HS-27A (cell line): ENCODE measurements around the gene NFKBIL1.

Experiments
- DNase-seq: peaks from one replicate; pipeline ENCODE4 v3.0.0-alpha.2; 2012; ENCODE audit warnings: low read depth, missing footprints

Gene NFKBIL1

DNA sequence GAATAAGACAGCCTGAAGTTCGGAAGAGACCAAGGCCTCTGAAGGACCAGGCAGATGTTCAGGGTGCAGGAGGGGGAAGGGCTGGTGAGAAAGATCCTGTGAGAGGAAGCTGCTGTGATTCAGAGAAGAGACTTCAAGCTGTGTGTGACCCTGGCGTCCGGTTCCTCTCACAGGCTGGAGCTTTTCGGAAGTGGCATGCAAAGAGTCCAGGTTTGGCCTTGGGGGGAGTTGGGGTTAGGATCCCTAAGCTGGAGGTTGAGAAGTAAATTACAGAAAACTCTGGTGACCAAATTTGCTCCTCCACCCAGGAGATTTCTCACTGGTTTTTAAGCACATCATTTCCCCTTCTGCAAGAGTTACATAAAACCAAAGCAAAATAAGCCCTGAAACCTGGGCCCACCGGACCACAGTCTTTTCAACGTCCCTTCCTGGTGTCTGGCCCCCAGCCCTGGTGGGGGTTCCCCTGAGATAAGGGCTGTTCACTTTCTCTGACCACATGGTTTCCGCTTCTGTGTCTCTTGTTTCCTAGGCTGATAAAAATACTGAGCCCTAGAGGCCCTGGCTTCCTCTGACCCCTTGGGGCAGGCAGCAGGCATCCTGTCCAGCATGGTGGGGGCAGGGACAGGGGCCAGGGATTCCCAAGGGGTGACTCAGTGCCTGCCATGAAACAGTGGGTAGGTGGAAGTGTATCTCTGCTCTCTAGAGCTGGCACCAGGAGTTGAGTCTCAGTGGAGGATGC is 12.7 kb downstream of the NFKBIL1 start:
- DNase-seq = peak; percentile 76

DNA sequence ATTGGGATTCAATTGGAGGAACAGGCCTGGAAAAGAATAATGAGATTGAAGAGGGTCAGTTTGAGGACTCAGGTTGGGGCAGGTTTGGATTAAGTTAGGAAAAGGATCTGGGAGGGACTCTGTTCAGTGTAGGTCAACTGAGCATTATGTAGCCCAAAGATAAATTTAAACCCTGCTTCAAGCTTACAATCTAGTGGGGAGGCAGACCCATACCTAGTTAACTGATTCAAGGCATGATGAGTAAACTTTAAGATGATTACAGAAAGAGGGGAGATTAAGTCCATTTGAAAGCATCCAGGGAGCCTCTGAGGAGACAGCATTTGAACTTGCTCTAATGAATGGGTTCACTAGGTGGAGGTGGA is 13.3 kb downstream of the NFKBIL1 start:
- no peak for DNase-seq

DNA sequence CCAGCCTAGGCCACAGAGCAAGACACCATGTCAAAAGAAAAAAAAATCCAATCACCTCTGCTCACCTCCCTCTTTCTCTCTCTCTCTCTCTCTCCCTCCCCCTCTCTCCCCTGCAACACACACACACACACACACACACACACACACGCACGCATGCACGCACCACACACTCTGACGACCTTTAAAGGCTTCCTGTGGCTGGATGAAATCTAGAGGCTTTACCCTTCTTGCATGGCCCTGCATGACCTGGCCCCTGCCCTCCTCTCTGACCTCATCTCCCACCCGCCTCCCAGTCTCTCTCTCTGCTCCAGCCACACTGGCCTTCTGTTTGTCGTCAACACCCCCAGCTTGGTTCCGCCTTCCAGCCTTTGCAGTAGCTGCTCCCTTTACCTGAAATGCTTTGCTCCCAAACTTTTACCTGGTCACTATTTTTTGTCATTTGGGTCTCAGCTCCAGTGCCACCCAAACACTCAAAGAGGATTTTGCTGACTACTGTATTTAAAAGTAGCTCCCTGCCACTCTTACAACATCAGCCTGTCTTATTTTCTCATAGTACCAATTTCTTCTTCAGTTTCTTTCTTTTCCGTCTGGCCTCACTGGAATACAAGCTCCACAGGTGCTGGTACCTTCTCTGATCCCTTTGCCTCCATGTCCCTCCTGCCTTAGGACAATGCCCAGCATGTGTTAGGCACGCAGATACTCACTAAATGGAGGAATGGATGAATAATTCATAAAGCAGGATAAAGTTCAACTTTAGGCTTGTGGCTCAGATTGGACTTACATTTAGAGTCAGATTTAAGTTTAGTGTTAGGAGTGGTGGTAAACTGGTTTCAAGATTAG is 20.3 kb downstream of the NFKBIL1 start:
- DNase-seq = no peak

DNA sequence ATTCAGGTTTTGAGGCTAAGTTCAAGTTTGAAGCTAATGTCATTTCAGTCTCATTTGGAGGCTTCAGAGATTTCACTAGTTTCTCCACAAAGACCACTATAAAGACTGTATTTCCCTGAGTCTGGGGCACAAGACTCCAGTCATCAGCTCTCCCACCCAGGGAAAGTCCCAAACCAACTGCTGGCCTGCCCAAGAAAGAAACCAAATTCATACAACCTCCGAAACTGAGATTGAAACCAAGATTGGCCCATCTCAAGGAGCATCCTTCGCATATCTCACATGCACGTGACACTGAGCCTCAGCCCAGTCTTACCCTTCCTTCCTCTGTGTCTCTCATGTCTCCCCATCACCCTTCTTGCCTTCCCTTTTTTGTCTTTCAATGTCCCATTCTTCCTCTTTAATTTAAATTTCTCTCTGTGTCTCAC is 21.1 kb downstream of the NFKBIL1 start:
- no peak for DNase-seq

DNA sequence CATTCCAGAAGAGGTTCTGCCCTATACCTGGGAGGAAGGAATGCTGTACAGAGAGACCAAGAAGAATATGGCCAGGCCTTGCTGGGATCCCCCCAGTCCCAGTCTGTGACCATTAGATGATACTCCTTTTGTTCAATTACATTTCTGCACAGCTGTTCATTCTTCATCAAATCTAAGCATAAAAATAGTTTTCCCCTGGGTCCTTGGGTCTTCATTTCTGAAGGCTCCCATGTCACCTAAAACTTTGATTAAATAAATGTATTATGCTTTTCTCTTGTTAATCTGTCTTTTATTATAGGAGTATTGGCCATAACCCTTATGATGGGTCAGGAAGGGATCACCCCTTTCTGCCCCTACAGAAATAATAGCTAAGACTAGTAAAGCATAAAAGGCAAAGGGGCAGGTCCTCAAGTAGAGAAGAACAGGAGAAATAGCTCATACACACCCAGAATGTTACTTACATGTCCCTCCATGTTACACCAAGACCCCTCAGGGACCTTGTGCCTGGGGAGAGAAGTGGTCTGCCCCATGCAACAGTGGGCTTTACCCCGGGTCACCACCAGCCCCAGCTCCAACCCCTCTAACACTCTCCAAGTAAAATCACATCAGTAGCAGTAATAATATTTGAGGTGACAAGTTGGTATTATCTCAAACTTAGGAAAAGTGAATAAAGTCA is 22.6 kb downstream of the NFKBIL1 start:
- DNase-seq = no peak

DNA sequence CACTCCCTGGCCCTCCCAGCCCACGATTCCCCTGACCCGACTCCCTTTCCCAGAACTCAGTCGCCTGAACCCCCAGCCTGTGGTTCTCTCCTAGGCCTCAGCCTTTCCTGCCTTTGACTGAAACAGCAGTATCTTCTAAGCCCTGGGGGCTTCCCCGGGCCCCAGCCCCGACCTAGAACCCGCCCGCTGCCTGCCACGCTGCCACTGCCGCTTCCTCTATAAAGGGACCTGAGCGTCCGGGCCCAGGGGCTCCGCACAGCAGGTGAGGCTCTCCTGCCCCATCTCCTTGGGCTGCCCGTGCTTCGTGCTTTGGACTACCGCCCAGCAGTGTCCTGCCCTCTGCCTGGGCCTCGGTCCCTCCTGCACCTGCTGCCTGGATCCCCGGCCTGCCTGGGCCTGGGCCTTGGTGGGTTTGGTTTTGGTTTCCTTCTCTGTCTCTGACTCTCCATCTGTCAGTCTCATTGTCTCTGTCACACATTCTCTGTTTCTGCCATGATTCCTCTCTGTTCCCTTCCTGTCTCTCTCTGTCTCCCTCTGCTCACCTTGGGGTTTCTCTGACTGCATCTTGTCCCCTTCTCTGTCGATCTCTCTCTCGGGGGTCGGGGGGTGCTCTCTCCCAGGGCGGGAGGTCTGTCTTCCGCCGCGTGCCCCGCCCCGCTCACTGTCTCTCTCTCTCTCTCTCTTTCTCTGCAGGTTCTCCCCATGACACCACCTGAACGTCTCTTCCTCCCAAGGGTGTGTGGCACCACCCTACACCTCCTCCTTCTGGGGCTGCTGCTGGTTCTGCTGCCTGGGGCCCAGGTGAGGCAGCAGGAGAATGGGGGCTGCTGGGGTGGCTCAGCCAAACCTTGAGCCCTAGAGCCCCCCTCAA is 24.9 kb downstream of the NFKBIL1 start, which contains the start of gene LTA:
Gene LTA (plus strand): TSS at position 249 of the 871 bp plus-strand sequence. CDS start 454 bp downstream, at position 703.
- no peak for DNase-seq

DNA sequence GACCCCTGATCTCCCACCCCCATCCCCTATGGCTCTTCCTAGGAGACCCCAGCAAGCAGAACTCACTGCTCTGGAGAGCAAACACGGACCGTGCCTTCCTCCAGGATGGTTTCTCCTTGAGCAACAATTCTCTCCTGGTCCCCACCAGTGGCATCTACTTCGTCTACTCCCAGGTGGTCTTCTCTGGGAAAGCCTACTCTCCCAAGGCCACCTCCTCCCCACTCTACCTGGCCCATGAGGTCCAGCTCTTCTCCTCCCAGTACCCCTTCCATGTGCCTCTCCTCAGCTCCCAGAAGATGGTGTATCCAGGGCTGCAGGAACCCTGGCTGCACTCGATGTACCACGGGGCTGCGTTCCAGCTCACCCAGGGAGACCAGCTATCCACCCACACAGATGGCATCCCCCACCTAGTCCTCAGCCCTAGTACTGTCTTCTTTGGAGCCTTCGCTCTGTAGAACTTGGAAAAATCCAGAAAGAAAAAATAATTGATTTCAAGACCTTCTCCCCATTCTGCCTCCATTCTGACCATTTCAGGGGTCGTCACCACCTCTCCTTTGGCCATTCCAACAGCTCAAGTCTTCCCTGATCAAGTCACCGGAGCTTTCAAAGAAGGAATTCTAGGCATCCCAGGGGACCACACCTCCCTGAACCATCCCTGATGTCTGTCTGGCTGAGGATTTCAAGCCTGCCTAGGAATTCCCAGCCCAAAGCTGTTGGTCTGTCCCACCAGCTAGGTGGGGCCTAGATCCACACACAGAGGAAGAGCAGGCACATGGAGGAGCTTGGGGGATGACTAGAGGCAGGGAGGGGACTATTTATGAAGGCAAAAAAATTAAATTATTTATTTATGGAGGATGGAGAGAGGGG is 26.1 kb downstream of the NFKBIL1 start:
- DNase-seq = no peak

DNA sequence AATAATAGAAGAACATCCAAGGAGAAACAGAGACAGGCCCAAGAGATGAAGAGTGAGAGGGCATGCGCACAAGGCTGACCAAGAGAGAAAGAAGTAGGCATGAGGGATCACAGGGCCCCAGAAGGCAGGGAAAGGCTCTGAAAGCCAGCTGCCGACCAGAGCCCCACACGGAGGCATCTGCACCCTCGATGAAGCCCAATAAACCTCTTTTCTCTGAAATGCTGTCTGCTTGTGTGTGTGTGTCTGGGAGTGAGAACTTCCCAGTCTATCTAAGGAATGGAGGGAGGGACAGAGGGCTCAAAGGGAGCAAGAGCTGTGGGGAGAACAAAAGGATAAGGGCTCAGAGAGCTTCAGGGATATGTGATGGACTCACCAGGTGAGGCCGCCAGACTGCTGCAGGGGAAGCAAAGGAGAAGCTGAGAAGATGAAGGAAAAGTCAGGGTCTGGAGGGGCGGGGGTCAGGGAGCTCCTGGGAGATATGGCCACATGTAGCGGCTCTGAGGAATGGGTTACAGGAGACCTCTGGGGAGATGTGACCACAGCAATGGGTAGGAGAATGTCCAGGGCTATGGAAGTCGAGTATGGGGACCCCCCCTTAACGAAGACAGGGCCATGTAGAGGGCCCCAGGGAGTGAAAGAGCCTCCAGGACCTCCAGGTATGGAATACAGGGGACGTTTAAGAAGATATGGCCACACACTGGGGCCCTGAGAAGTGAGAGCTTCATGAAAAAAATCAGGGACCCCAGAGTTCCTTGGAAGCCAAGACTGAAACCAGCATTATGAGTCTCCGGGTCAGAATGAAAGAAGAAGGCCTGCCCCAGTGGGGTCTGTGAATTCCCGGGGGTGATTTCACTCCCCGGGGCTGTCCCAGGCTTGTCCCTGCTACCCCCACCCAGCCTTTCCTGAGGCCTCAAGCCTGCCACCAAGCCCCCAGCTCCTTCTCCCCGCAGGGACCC is 27.0 kb downstream of the NFKBIL1 start:
- DNase-seq = no peak

DNA sequence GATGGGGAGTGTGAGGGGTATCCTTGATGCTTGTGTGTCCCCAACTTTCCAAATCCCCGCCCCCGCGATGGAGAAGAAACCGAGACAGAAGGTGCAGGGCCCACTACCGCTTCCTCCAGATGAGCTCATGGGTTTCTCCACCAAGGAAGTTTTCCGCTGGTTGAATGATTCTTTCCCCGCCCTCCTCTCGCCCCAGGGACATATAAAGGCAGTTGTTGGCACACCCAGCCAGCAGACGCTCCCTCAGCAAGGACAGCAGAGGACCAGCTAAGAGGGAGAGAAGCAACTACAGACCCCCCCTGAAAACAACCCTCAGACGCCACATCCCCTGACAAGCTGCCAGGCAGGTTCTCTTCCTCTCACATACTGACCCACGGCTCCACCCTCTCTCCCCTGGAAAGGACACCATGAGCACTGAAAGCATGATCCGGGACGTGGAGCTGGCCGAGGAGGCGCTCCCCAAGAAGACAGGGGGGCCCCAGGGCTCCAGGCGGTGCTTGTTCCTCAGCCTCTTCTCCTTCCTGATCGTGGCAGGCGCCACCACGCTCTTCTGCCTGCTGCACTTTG is 28.0 kb downstream of the NFKBIL1 start, which contains the start of gene TNF:
Gene TNF (plus strand): TSS at position 231 of the 567 bp plus-strand sequence. CDS start 177 bp downstream, at position 408.
- DNase-seq = no peak

DNA sequence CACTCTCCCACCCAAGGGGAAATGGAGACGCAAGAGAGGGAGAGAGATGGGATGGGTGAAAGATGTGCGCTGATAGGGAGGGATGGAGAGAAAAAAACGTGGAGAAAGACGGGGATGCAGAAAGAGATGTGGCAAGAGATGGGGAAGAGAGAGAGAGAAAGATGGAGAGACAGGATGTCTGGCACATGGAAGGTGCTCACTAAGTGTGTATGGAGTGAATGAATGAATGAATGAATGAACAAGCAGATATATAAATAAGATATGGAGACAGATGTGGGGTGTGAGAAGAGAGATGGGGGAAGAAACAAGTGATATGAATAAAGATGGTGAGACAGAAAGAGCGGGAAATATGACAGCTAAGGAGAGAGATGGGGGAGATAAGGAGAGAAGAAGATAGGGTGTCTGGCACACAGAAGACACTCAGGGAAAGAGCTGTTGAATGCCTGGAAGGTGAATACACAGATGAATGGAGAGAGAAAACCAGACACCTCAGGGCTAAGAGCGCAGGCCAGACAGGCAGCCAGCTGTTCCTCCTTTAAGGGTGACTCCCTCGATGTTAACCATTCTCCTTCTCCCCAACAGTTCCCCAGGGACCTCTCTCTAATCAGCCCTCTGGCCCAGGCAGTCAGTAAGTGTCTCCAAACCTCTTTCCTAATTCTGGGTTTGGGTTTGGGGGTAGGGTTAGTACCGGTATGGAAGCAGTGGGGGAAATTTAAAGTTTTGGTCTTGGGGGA is 28.7 kb downstream of the NFKBIL1 start:
- DNase-seq = no peak

DNA sequence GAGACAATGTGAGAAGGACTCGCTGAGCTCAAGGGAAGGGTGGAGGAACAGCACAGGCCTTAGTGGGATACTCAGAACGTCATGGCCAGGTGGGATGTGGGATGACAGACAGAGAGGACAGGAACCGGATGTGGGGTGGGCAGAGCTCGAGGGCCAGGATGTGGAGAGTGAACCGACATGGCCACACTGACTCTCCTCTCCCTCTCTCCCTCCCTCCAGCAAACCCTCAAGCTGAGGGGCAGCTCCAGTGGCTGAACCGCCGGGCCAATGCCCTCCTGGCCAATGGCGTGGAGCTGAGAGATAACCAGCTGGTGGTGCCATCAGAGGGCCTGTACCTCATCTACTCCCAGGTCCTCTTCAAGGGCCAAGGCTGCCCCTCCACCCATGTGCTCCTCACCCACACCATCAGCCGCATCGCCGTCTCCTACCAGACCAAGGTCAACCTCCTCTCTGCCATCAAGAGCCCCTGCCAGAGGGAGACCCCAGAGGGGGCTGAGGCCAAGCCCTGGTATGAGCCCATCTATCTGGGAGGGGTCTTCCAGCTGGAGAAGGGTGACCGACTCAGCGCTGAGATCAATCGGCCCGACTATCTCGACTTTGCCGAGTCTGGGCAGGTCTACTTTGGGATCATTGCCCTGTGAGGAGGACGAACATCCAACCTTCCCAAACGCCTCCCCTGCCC is 29.6 kb downstream of the NFKBIL1 start:
- no peak for DNase-seq

DNA sequence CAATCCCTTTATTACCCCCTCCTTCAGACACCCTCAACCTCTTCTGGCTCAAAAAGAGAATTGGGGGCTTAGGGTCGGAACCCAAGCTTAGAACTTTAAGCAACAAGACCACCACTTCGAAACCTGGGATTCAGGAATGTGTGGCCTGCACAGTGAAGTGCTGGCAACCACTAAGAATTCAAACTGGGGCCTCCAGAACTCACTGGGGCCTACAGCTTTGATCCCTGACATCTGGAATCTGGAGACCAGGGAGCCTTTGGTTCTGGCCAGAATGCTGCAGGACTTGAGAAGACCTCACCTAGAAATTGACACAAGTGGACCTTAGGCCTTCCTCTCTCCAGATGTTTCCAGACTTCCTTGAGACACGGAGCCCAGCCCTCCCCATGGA is 30.2 kb downstream of the NFKBIL1 start:
- DNase-seq = no peak

DNA sequence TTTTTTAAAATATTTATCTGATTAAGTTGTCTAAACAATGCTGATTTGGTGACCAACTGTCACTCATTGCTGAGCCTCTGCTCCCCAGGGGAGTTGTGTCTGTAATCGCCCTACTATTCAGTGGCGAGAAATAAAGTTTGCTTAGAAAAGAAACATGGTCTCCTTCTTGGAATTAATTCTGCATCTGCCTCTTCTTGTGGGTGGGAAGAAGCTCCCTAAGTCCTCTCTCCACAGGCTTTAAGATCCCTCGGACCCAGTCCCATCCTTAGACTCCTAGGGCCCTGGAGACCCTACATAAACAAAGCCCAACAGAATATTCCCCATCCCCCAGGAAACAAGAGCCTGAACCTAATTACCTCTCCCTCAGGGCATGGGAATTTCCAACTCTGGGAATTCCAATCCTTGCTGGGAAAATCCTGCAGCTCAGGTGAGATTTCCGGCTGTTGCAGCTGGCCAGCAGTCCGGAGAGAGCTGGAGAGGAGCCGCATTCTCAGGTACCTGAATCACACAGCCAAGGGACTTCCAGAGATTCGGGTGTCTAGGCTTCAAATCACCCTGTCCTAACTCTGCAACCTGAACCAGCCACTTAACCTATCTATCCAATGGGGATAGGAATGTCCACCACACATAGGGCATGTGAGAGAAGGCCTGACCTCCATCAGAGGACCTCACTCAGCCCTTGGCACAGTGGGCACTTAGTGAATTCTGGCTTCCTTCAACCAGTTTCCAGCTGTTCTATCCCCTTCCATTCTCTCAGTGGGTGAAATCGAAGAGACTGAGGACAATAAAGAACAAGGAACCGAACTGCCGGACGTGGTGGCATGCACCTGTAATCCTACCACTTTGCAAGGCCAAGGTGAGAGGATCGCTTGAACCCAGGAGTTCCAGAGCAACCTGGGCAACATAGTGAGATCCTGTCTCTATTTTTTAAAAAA is 31.0 kb downstream of the NFKBIL1 start:
- no peak for DNase-seq

DNA sequence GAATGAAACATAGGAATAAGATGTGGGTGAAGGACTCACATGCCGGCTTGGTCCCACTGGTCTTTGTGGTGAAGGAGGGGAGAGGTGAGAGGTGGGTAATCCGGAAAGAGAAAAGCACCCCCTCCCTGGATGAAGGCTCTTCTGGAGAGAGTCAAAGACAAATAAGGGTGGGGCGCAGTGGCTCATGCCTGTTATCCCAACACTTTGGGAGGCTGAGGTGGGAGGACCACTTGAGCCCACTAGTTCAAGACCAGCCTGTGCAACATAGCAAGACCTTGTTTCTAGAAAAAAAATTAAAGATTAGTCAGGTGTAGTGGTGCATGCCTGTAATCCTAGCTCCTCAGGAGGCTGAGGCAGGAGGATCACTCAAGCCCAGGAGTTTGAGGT is 31.7 kb downstream of the NFKBIL1 start:
- no peak for DNase-seq

DNA sequence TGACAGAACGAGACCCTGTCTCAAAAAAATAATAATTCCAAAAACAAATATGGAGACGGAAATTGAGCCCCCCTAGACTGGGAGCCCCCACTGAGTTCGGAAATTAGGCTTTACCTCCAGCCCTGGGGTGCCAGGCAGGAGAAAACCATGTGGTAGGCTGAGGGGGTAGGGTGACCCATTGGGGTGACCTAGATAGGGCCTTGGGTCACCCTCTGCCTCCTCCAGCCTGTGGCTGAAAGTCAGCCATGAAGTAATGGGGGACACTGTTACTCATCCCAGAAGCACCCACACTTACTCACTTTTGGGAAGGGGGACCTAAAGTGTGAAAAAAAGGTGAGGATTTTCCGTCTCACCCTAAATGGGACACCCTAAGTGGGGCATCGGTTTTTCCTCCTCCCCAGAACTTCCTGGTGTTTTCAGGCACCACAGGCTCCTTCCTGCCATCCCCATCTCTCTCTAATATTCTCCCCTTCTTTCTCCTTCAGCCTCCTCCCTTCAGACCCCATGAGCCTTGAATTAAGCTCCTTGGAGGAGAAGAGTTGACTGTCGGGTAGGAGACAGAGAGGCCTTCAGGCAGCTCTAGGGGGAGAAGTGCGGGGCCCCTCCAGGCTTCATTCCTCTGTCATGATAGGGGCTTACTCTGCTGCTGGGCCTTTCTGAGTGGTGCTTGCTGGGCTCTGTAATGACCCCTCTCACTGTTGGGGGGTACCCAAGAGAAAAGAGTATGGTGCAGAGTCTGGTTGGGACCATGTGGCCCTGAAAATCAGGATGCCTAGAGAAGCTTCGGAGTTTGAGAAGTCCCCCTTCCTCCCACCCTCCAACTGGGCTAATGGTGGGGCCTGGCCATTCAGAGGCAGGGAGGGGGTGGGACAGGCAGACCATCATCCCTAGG is 32.4 kb downstream of the NFKBIL1 start:
- no peak for DNase-seq

DNA sequence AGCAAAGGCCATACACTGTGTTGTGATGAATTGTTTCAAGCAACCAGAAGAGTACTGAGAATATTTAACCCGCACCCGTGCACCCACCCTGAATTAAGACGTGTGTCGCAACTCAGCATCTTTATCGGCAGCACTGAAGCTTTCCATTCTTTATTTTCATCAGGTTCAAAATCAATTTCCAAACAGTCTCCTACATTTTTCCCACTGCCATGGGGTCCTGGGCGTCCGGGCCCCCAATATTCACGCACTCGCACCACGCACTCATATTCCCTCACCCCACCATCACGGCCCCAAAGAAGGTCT is 33.0 kb downstream of the NFKBIL1 start:
- DNase-seq = no peak
